C4-2B (cell line): ENCODE measurements around the gene NLGN1.

Source experiments
- ZFX ChIP-seq: fragments of 450-650 bp; IDR thresholded peaks from 2 replicates; pipeline ENCODE4 v1.6.1; 2017
- TF ChIP-seq, protein P1 (sequence below): fragments of 450-650 bp; conservative IDR thresholded peaks from 2 replicates; pipeline ENCODE4 v1.5.1; 2017; ENCODE audit warnings: mild to moderate bottlenecking

DNA sequence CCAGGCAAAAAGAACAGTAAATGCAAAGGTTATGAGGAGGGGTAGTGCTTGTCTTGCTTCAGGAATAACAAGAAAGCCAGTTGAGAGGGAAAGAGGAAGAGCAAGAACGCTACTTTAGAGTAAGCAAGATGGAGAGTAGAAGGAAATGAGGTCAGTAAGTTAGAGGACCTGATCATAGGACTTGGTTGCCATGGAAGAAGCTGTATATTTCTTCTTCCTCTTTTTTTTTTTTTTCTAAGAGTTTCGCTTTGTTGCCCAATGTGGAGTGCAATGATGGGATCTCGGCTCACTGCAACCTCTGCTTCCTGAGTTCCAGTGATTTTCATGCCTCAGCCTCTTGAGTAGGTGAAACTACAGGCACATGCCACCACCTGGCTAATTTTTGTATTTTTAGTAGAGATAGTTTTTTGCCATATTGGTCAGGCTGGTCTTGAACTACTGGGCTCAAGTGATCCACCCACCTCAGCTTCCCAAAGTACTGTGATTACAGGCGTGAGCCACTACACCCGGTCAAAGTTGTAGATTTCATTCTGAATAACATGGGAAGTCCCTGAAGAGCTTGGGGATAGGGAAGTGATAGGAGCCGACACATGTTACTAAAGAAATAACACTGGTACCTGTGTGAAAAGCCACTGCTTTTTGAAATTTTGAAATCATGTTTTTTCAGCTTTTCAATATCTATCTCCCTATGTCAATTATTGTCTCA lies 933.7 kb downstream of the NLGN1 start:
- TF ChIP-seq, protein P1, sequence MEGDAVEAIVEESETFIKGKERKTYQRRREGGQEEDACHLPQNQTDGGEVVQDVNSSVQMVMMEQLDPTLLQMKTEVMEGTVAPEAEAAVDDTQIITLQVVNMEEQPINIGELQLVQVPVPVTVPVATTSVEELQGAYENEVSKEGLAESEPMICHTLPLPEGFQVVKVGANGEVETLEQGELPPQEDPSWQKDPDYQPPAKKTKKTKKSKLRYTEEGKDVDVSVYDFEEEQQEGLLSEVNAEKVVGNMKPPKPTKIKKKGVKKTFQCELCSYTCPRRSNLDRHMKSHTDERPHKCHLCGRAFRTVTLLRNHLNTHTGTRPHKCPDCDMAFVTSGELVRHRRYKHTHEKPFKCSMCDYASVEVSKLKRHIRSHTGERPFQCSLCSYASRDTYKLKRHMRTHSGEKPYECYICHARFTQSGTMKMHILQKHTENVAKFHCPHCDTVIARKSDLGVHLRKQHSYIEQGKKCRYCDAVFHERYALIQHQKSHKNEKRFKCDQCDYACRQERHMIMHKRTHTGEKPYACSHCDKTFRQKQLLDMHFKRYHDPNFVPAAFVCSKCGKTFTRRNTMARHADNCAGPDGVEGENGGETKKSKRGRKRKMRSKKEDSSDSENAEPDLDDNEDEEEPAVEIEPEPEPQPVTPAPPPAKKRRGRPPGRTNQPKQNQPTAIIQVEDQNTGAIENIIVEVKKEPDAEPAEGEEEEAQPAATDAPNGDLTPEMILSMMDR, result no peak
- TF ChIP-seq ZFX, result no peak
